Adrenal gland (tissue), 12 donors: ENCODE data around the gene COPZ2. TPM values are rescaled to one million over a fixed set of nuclear protein-coding genes. Genes with fewer than 3 reads are reported as not detected.
"Not testable (repeated sequence)": the region's sequence is repeated elsewhere in the genome, so short reads cannot be mapped to it uniquely, and the experiment has no call there.

Source experiments
- DNase-seq, 7 donors: peaks; one replicate each; pipeline ENCODE4 v3.0.0-alpha.2; 2019 to 2020
- H3K27ac ChIP-seq, 5 donors: fragments of 200-600 bp; sonication (generic) in 4 of 5; 1 replicate in 3 of 5; 2 replicates in 2 of 5; pipeline versions ENCODE4 v1.5.1 to v1.8.0; 2016 to 2020; ENCODE audit warnings: mild to moderate bottlenecking in 1 of 5
- H3K27me3 ChIP-seq: fragments of 200-600 bp; 2 replicates; pipeline ENCODE4 v1.8.0; 2021
- H3K36me3 ChIP-seq, 2 donors: fragments of 200-600 bp; replicated peaks in 1 of 2; 1 replicate in 1 of 2; 2 replicates in 1 of 2; pipeline versions ENCODE4 v1.5.1 to v1.8.0; 2018 to 2022
- H3K4me1 ChIP-seq, 2 donors: fragments of 200-600 bp; replicated peaks in 1 of 2; 1 replicate in 1 of 2; 2 replicates in 1 of 2; pipeline versions ENCODE4 v1.5.1 to v1.8.0; 2018 to 2021
- H3K4me3 ChIP-seq, 4 donors: fragments of 200-600 bp; sonication (generic) in 3 of 4; one replicate each; pipeline ENCODE4 v1.5.1; 2016 to 2018
- H3K9me3 ChIP-seq, 3 donors: fragments of 200-600 bp; sonication (generic) in 1 of 3; replicated peaks in 1 of 3; 1 replicate in 2 of 3; 2 replicates in 1 of 3; pipeline versions ENCODE4 v1.5.1 to v1.8.0; 2016 to 2021
- CTCF ChIP-seq, 6 experiments: fragments of 450-650 bp in 4 of 6; fragments of 200-600 bp in 2 of 6; sonication (generic) in 1 of 6; IDR thresholded peaks; 1 replicate in 5 of 6; 2 replicates in 1 of 6; pipeline versions ENCODE4 v1.5.1 to v1.8.0; 2016 to 2021; ENCODE audit warnings: antibody characterized with exemption in 6 of 6, mild to moderate bottlenecking in 2 of 6, moderate library complexity in 1 of 6
- POLR2A ChIP-seq, 2 donors: fragments of 450-650 bp; IDR thresholded peaks; one replicate each; pipeline ENCODE4 v1.6.1; 2017; ENCODE audit warnings: antibody characterized with exemption in 2 of 2, mild to moderate bottlenecking in 2 of 2, moderate library complexity in 1 of 2
- WGBS, 4 donors: extraction: QIAGEN DNeasy Blood & Tissue Kit in 2 of 4; methylation state at CpG; one replicate each; pipeline versions ENCODE4 v1.1.5 to v1.1.7; 2013 to 2017; 5-methylcytosine and 5-hydroxymethylcytosine counted together
- intact Hi-C, 2 donors: fragments of 100-400 bp; cut with DNase I; formaldehyde crosslinking; loops; one replicate each; pipeline versions ENCODE4 v1.14.1 to v1.15.0; 2022 to 2023
- polyA plus RNA-seq, 3 donors: library from polyadenylated mRNA; stranded (reverse); fragments of 200-250 nt in 2 of 3; fragments of 350-450 nt in 1 of 3; fragmentation: Illumina TruSeq in 1 of 3; extraction: RNeasy Lipid Tissue Mini Kit (QIAGEN cat#74804) in 1 of 3; gene quantifications; one replicate each; pipeline ENCODE4 v1.2.3, GENCODE V29; 2013 to 2014
- total RNA-seq, 9 donors: library from RNA; depleted of rRNA in 4 of 9; stranded (reverse); fragments of >200 nt in 4 of 9; fragments of 120-200 nt in 1 of 9; fragmentation: NEBNext Ultra II Directional in 1 of 9; extraction: Animal tissue kit (Norgen Biotek cat#: 25700) in 1 of 9; gene quantifications; one replicate each; pipeline versions ENCODE4 v1.1.0 to v1.2.4, GENCODE V29; 2013 to 2023
- donor health status: healthy with polysubstance abuse.
- donor health status: Bipolar disorder and iron deficiency.
- donor health status: DM: yes; HTN: yes; CAD: no.
- donor health status: DM: no; HTN: no; CAD: no.
- donor health status: DM: no; HTN: no; CAD: no.
- donor health status: DM: yes; HTN: yes; CAD: no.

The COPZ2 gene
- total and polyA plus RNA-seq, 12 donors = 16.3 to 60.1 (median 42.4) TPM

- Histone ChIP-seq H3K36me3 (no peaks in the 10 kb centered on the region), H3K27me3 (no peaks in the 10 kb centered on the region), H3K9me3 (no peaks in the 10 kb centered on the region), H3K27ac (peak overlapping the region in 2 of 5 donors; percentile 65 to 75), H3K4me1 (peaks cover 0 to 13% of the 10 kb centered on the region in 2 donors), H3K4me3 (peak overlapping the region in 2 of 4 donors; percentile 37 to 60)
- intact Hi-C loops = no loop called here
- WGBS, 4 donors = 2 to 43% (median 31%) methylated on average over 4 to 6 of the region's 6 CpGs
- TF ChIP-seq CTCF (IDR thresholded peaks at IDR 0.05) = no peak
- no peak for TF ChIP-seq POLR2A (IDR thresholded peaks at IDR 0.05)
- no peak for DNase-seq
These were observed 933 bp downstream of the COPZ2 start for GRCh38 chr17:48036693-48037035.

DNA sequence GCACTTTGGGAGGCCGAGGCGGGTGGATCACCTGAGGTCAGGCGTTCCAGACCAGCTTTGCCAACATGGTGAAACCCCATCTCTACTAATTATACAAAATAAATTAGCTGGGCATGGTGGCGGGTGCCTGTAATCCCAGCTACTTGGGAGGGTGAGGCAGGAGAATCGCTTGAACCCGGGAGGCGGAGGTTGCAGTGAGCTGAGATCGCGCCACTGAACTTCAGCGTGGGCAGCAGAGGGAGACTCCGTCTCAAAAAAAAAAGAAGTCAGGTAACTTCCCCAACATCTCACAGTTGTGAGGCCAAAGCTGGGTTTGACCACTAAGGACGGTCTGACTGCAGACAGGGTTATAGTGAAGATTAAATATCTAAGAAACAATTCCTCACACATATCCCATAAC is 2.9 kb downstream of the COPZ2 start:
- WGBS, 4 donors = 88 to 91% (median 91%) methylated on average over 9 to 12 of the region's 12 CpGs

GRCh38 chr17:48031966-48032365 is 5.6 kb downstream of the COPZ2 start:
- TF ChIP-seq POLR2A (IDR thresholded peaks at IDR 0.05) (no peak), CTCF (IDR thresholded peaks at IDR 0.05) (no peak)
- WGBS, 4 donors = 77 to 94% (median 87%) methylated on average over 6 of the region's 6 CpGs
- no peak overlapping the region for H3K4me3 ChIP-seq
- peaks cover 0 to 6% of the 10 kb centered on the region in 2 donors for H3K4me1 ChIP-seq
- DNase-seq = no peak
- no peaks in the 10 kb centered on the region for H3K27me3 ChIP-seq
- no peak overlapping the region for H3K27ac ChIP-seq
- intact Hi-C loops = no loop called here
- no peaks in the 10 kb centered on the region for H3K36me3 ChIP-seq
- H3K9me3 ChIP-seq = no peaks in the 10 kb centered on the region

More for the DNA sequence above, 2.9 kb downstream of the COPZ2 start:
- intact Hi-C loops, H3K36me3 ChIP-seq, H3K4me3 ChIP-seq, DNase-seq, H3K9me3 ChIP-seq, H3K27ac ChIP-seq, H3K27me3 ChIP-seq: not testable (repeated sequence)
- peaks cover 0 to 13% of the 10 kb centered on the region in 2 donors for H3K4me1 ChIP-seq

GRCh38 chr17:48030531-48030930 is 7.1 kb downstream of the COPZ2 start:
- no peaks in the 10 kb centered on the region for H3K9me3 ChIP-seq
- H3K36me3 ChIP-seq = no peaks in the 10 kb centered on the region
- peaks cover 11 to 15% of the 10 kb centered on the region in 2 donors for H3K4me1 ChIP-seq
- 38 to 61% (median 52%) methylated on average over 4 to 5 of the region's 5 CpGs for WGBS, 4 donors
- no peak for DNase-seq
- no peak for TF ChIP-seq CTCF (IDR thresholded peaks at IDR 0.05)
- no peak overlapping the region for H3K27ac ChIP-seq
- H3K4me3 ChIP-seq = no peak overlapping the region
- no peaks in the 10 kb centered on the region for H3K27me3 ChIP-seq
- intact Hi-C loops = no loop called here

DNA sequence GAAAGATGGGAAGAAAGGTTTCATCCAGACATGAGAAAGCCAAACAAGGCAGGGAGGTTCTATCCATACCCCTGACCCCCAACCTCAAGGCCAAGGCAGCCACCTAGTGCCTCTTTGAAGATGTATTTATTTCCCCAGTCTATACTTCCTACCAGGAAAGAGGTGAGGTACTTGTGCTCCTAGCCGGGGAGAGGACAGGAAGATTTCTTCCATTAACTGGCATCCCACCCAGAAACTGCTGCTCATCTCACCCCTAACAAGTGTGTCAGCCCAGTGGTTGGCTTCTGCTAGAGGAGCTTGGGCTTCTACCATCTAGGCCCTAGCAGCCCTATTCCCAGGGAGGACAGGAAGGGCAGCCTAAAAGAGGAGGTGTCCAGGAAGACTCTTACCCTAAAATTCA is 8.9 kb downstream of the COPZ2 start:
- Histone ChIP-seq H3K9me3 (no peaks in the 10 kb centered on the region), H3K27me3 (no peaks in the 10 kb centered on the region), H3K36me3 (no peaks in the 10 kb centered on the region), H3K4me1 (peaks cover 24 to 27% of the 10 kb centered on the region in 2 donors), H3K27ac (no peak overlapping the region), H3K4me3 (no peak overlapping the region)
- intact Hi-C loops = loop anchor here (5.0 to 10.0 kb wide), 4 partner anchors 49 to 586 kb away; partner anchors contain the start of genes HOXB7 (in 1 of the 2) and HOXB8 (in 1 of the 2)
- no peak for DNase-seq
- TF ChIP-seq CTCF (IDR thresholded peaks at IDR 0.05) (no peak), POLR2A (IDR thresholded peaks at IDR 0.05) (no peak)
- WGBS, 4 donors = 70 to 91% (median 89%) methylated on average over 1 of the region's 1 CpG
